Right lobe of liver (tissue), 4 donors: ENCODE measurements around the gene ABCC9.

Experiments used
- POLR2A ChIP-seq: fragments of 450-650 bp; IDR thresholded peaks from one replicate; pipeline ENCODE4 v1.6.1; 2017; ENCODE audit warnings: antibody characterized with exemption, mild to moderate bottlenecking
- TF ChIP-seq, protein P1 (sequence below), 4 donors: fragments of 200-600 bp in 3 of 4; fragments of 450-650 bp in 1 of 4; IDR thresholded peaks; one replicate each; pipeline versions ENCODE4 v1.5.1 to v1.8.0; 2016 to 2022; ENCODE audit warnings: antibody characterized with exemption in 4 of 4, mild to moderate bottlenecking in 2 of 4
- donor health status: DM: no; HTN: no; CAD: no.
- donor health status: DM: no; HTN: no; CAD: no.
- donor health status: DM: no; HTN: yes; CAD: no.

DNA sequence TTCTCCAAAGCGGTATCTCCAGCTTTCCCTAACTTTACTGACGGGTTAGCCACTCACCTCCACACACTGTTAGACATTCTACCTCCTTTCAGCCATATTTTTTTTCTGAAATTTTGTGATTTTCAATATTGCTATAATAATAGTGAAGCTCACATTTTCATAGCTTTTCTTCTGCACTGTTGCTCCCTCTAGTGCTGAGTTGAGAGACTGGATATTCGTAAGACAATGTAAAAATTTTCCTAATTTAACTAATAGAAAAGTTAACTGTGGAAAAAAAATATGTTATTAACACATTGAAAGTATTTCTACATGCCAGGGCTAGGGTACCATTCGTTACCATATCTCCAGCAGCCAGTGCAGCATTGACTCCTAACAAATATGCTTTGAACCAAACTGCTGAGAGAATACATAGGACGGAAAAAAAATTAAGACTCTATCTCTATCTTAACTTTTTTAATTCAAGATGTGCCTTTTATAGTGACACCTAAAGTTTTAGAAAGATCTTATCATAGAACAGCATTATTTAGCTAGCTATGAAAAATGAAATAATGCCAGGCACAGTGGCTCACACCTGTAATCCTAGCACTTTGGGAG is 48.7 kb upstream of the ABCC9 start:
- TF ChIP-seq, protein P1, sequence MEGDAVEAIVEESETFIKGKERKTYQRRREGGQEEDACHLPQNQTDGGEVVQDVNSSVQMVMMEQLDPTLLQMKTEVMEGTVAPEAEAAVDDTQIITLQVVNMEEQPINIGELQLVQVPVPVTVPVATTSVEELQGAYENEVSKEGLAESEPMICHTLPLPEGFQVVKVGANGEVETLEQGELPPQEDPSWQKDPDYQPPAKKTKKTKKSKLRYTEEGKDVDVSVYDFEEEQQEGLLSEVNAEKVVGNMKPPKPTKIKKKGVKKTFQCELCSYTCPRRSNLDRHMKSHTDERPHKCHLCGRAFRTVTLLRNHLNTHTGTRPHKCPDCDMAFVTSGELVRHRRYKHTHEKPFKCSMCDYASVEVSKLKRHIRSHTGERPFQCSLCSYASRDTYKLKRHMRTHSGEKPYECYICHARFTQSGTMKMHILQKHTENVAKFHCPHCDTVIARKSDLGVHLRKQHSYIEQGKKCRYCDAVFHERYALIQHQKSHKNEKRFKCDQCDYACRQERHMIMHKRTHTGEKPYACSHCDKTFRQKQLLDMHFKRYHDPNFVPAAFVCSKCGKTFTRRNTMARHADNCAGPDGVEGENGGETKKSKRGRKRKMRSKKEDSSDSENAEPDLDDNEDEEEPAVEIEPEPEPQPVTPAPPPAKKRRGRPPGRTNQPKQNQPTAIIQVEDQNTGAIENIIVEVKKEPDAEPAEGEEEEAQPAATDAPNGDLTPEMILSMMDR (IDR thresholded peaks at IDR 0.05): peak; percentile 58 to 67 (median 66)
- no peak for TF ChIP-seq POLR2A
